Natural killer cell treated with Interleukin-12 subunit alpha and Interleukin-12 subunit beta and Interleukin-15 and Interleukin-18, amount 100 ng/mL, for 72 hours (primary cell): ENCODE measurements around the gene SRPK2. TPM values are rescaled to one million over a fixed set of nuclear protein-coding genes. Genes with fewer than 3 reads are reported as not detected.
A peak's percentile ranks its signal among the peaks of the same experiment; 100 is the strongest.
"Not testable (repeated sequence)": the region's sequence is repeated elsewhere in the genome, so short reads cannot be mapped to it uniquely, and the experiment has no call there.

Experiments used
- ATAC-seq, 2 donors: fragments of 150-1000 bp; cut with Tn5 transposase in 1 of 2; sonication (Bioruptor Pico), chemical (Tn5 transposase) in 1 of 2; 2 replicates each; pipeline ENCODE4 v1.10.0; 2021
- DNase-seq: peaks from one replicate; pipeline ENCODE4 v3.0.0; 2022; ENCODE audit warnings: low spot score
- H3K27ac Mint-ChIP-seq, 2 donors: 1 replicate in 1 of 2; 2 replicates in 1 of 2; pipeline ENCODE4 v1.8.0; 2022; ENCODE audit warnings: mixed read lengths in 2 of 2, mild to moderate bottlenecking in 1 of 2, moderate library complexity in 1 of 2
- H3K27me3 Mint-ChIP-seq, 2 donors: 1 replicate in 1 of 2; 2 replicates in 1 of 2; pipeline ENCODE4 v1.8.0; 2022; ENCODE audit warnings: mixed read lengths in 2 of 2
- H3K36me3 Mint-ChIP-seq: one replicate; pipeline ENCODE4 v1.8.0; 2022; ENCODE audit warnings: mixed read lengths
- H3K4me1 Mint-ChIP-seq, 2 donors: 1 replicate in 1 of 2; 2 replicates in 1 of 2; pipeline ENCODE4 v1.8.0; 2022; ENCODE audit warnings: low read depth in 2 of 2, mixed read lengths in 2 of 2, mild to moderate bottlenecking in 1 of 2
- H3K4me3 Mint-ChIP-seq: one replicate; pipeline ENCODE4 v1.8.0; 2022; ENCODE audit warnings: mixed read lengths
- H3K9me3 Mint-ChIP-seq: 2 replicates; pipeline ENCODE4 v1.8.0; 2022; ENCODE audit warnings: mixed read lengths
- total RNA-seq, 2 donors: library from RNA; stranded (reverse); gene quantifications; one replicate each; pipeline ENCODE4 v1.2.3, GENCODE V29; 2022

SRPK2 gene
- total RNA-seq, 2 donors from 2014 or later = 39.1 to 47.3 TPM

- DNase-seq (no peak), ATAC-seq (peak in 1 of 2 donors; percentile 61)
- Mint-ChIP-seq H3K4me3 (no peak overlapping the region), H3K36me3 (no peaks in the 10 kb centered on the region), H3K9me3 (no peaks in the 10 kb centered on the region), H3K4me1 (peaks cover 39 to 47% of the 10 kb centered on the region in 2 donors), H3K27me3 (no peaks in the 10 kb centered on the region), H3K27ac (peak overlapping the region in 1 of 2 donors; percentile 59)
These were observed 92.9 kb downstream of the SRPK2 start for GRCh38 chr7:105295596-105296352.

- H3K9me3 Mint-ChIP-seq, H3K4me3 Mint-ChIP-seq, ATAC-seq, DNase-seq, H3K27me3 Mint-ChIP-seq, H3K36me3 Mint-ChIP-seq, H3K27ac Mint-ChIP-seq: not testable (repeated sequence)
- H3K4me1 Mint-ChIP-seq = peaks cover 36 to 40% of the 10 kb centered on the region in 2 donors
These were observed 94.2 kb downstream of the SRPK2 start for GRCh38 chr7:105294482-105294881.

GRCh38 chr7:105289704-105290103, 99.0 kb downstream of the SRPK2 start:
- H3K27me3 Mint-ChIP-seq = no peaks in the 10 kb centered on the region
- H3K27ac Mint-ChIP-seq = peak overlapping the region; percentile 15 to 30
- ATAC-seq (peak; percentile 11 to 92), DNase-seq (no peak)
- H3K9me3 Mint-ChIP-seq = no peaks in the 10 kb centered on the region
- H3K36me3 Mint-ChIP-seq = no peaks in the 10 kb centered on the region
- peaks cover 16 to 23% of the 10 kb centered on the region in 2 donors for H3K4me1 Mint-ChIP-seq
- H3K4me3 Mint-ChIP-seq = peak overlapping the region; percentile 3

- Mint-ChIP-seq H3K36me3 (no peaks in the 10 kb centered on the region), H3K27me3 (no peaks in the 10 kb centered on the region), H3K9me3 (no peaks in the 10 kb centered on the region), H3K4me3 (no peak overlapping the region), H3K27ac (no peak overlapping the region), H3K4me1 (peaks cover 36 to 38% of the 10 kb centered on the region in 2 donors)
- no peak for DNase-seq
- no peak for ATAC-seq
These were observed 102.3 kb downstream of the SRPK2 start for GRCh38 chr7:105286441-105286840.

GRCh38 chr7:105285118-105285874, 103.4 kb downstream of the SRPK2 start:
- Mint-ChIP-seq H3K4me1 (peaks cover 38% of the 10 kb centered on the region in 2 donors), H3K27ac (no peak overlapping the region), H3K36me3 (no peaks in the 10 kb centered on the region), H3K27me3 (no peaks in the 10 kb centered on the region), H3K9me3 (no peaks in the 10 kb centered on the region), H3K4me3 (no peak overlapping the region)
- ATAC-seq (no peak), DNase-seq (no peak)

- no peaks in the 10 kb centered on the region for H3K9me3 Mint-ChIP-seq
- H3K4me1 Mint-ChIP-seq = peaks cover 27 to 36% of the 10 kb centered on the region in 2 donors
- DNase-seq = no peak
- no peak overlapping the region for H3K27ac Mint-ChIP-seq
- H3K4me3 Mint-ChIP-seq = no peak overlapping the region
- H3K36me3 Mint-ChIP-seq = no peaks in the 10 kb centered on the region
- no peaks in the 10 kb centered on the region for H3K27me3 Mint-ChIP-seq
- no peak for ATAC-seq
These were observed 104.7 kb downstream of the SRPK2 start for GRCh38 chr7:105284014-105284413.

- Mint-ChIP-seq H3K36me3 (no peaks in the 10 kb centered on the region), H3K27me3 (no peaks in the 10 kb centered on the region), H3K27ac (no peak overlapping the region), H3K4me1 (peaks cover 22 to 45% of the 10 kb centered on the region in 2 donors), H3K9me3 (no peaks in the 10 kb centered on the region), H3K4me3 (no peak overlapping the region)
- ATAC-seq = no peak
- DNase-seq = no peak
These were observed 106.8 kb downstream of the SRPK2 start for GRCh38 chr7:105281966-105282365.

GRCh38 chr7:105279688-105280007, 109.1 kb downstream of the SRPK2 start:
- H3K4me1 Mint-ChIP-seq = peaks cover 22 to 44% of the 10 kb centered on the region in 2 donors
- H3K4me3 Mint-ChIP-seq = no peak overlapping the region
- no peaks in the 10 kb centered on the region for H3K36me3 Mint-ChIP-seq
- DNase-seq (no peak), ATAC-seq (no peak)
- H3K27ac Mint-ChIP-seq = no peak overlapping the region
- no peaks in the 10 kb centered on the region for H3K9me3 Mint-ChIP-seq
- H3K27me3 Mint-ChIP-seq = no peaks in the 10 kb centered on the region

- no peak for ATAC-seq
These were observed 109.6 kb downstream of the SRPK2 start for GRCh38 chr7:105278973-105279687.

GRCh38 chr7:105278565-105278964, 110.2 kb downstream of the SRPK2 start:
- Mint-ChIP-seq H3K9me3 (no peaks in the 10 kb centered on the region), H3K4me3 (no peak overlapping the region), H3K27me3 (no peaks in the 10 kb centered on the region), H3K36me3 (no peaks in the 10 kb centered on the region), H3K4me1 (peaks cover 19 to 36% of the 10 kb centered on the region in 2 donors), H3K27ac (no peak overlapping the region)
- ATAC-seq = no peak
- DNase-seq = no peak

More at GRCh38 chr7:105278973-105279687, 109.6 kb downstream of the SRPK2 start:
- Mint-ChIP-seq H3K27me3 (no peaks in the 10 kb centered on the region), H3K9me3 (no peaks in the 10 kb centered on the region), H3K4me1 (peaks cover 22 to 41% of the 10 kb centered on the region in 2 donors), H3K4me3 (no peak overlapping the region), H3K27ac (no peak overlapping the region), H3K36me3 (no peaks in the 10 kb centered on the region)
- DNase-seq = no peak

GRCh38 chr7:105277341-105277740, 111.4 kb downstream of the SRPK2 start:
- no peak for ATAC-seq
- Mint-ChIP-seq H3K27me3 (no peaks in the 10 kb centered on the region), H3K4me3 (no peak overlapping the region), H3K36me3 (no peaks in the 10 kb centered on the region), H3K27ac (peak overlapping the region in 1 of 2 donors; percentile 66), H3K4me1 (peaks cover 17 to 41% of the 10 kb centered on the region in 2 donors), H3K9me3 (no peaks in the 10 kb centered on the region)
- no peak for DNase-seq

- Mint-ChIP-seq H3K27ac (peak overlapping the region in 1 of 2 donors; percentile 92), H3K27me3 (no peaks in the 10 kb centered on the region), H3K4me1 (peaks cover 41 to 53% of the 10 kb centered on the region in 2 donors), H3K36me3 (no peaks in the 10 kb centered on the region), H3K9me3 (no peaks in the 10 kb centered on the region), H3K4me3 (no peak overlapping the region)
- ATAC-seq = no peak
- no peak for DNase-seq
These were observed 118.6 kb downstream of the SRPK2 start for GRCh38 chr7:105270117-105270516.

- no peak for DNase-seq
- no peaks in the 10 kb centered on the region for H3K36me3 Mint-ChIP-seq
- H3K4me3 Mint-ChIP-seq = peak overlapping the region; percentile 91
- no peaks in the 10 kb centered on the region for H3K27me3 Mint-ChIP-seq
- H3K9me3 Mint-ChIP-seq = no peaks in the 10 kb centered on the region
- peaks cover 42 to 59% of the 10 kb centered on the region in 2 donors for H3K4me1 Mint-ChIP-seq
- peak overlapping the region; percentile 80 to 92 for H3K27ac Mint-ChIP-seq
- no peak for ATAC-seq
These were observed 119.3 kb downstream of the SRPK2 start for GRCh38 chr7:105269397-105269796.
